ENCODE data around the gene ZEB2. TPM values are rescaled to one million over a fixed set of nuclear protein-coding genes. Genes with fewer than 3 reads are reported as not detected.

Gene ZEB2
- total RNA-seq, 2 experiments from 2014 or later, result 4.0 to 16.9 TPM

GRCh38 chr2:144498277-144498676 is 21.6 kb downstream of the ZEB2 start:
- H3K4me2 ChIP-seq (ENCODE audit: low read length), result no peak overlapping the region
- ChIA-PET POLR2A (interaction anchor here (0.6 to 1.0 kb wide), 2 partner anchors 10 to 179 kb away, joined by 3 read pairs; no protein-coding TSS in a partner anchor), CTCF (ENCODE audit: unreplicated experiment) (no interaction called here)
- no peaks in the 10 kb centered on the region for H3K9me2 ChIP-seq (ENCODE audit: insufficient read depth, low read length)
- H4K20me1 ChIP-seq (ENCODE audit: insufficient read depth, low read length), result no peaks in the 10 kb centered on the region
- BruUV-seq (replicated peaks), result no TSS peak
- no peaks in the 10 kb centered on the region for H3K9me3 ChIP-seq (ENCODE audit: low read length)
- H3K79me2 ChIP-seq (ENCODE audit: insufficient read depth, low read depth, low read length), result no peaks in the 10 kb centered on the region
- no peak for TF ChIP-seq CTCF (conservative IDR thresholded peaks at IDR 0.05; ENCODE audit: low read length)
- TF ChIP-seq EZH2phosphoT487 (IDR thresholded peaks at IDR 0.05; ENCODE audit: borderline replicate concordance, low read depth, low read length), result no peak
- DNase-seq (ENCODE audit: low spot score), result no peak
- H3K27ac ChIP-seq (ENCODE audit: low read depth, low read length, poor library complexity, severe bottlenecking), result no peak overlapping the region
- H2AFZ ChIP-seq (ENCODE audit: low read length), result no peak overlapping the region
- H3K36me3 ChIP-seq (ENCODE audit: insufficient read depth, low read length), result no peaks in the 10 kb centered on the region
- no peak overlapping the region for H3K4me3 ChIP-seq (ENCODE audit: low read depth, low read length, poor library complexity, severe bottlenecking)
- intact Hi-C loops (cut with micrococcal nuclease; ENCODE audit: unreplicated experiment), result no loop called here
- H3K4me1 ChIP-seq (ENCODE audit: insufficient read depth, low read length, poor library complexity, severe bottlenecking), result no peaks in the 10 kb centered on the region

GRCh38 chr2:144496977-144497598 is 22.8 kb downstream of the ZEB2 start:
- Histone ChIP-seq H3K4me3 (ENCODE audit: low read depth, low read length, poor library complexity, severe bottlenecking) (no peak overlapping the region), H3K36me3 (ENCODE audit: insufficient read depth, low read length) (no peaks in the 10 kb centered on the region), H4K20me1 (ENCODE audit: insufficient read depth, low read length) (no peaks in the 10 kb centered on the region), H3K9me2 (ENCODE audit: insufficient read depth, low read length) (no peaks in the 10 kb centered on the region), H3K27ac (ENCODE audit: low read depth, low read length, poor library complexity, severe bottlenecking) (no peak overlapping the region), H2AFZ (ENCODE audit: low read length) (no peak overlapping the region), H3K4me1 (ENCODE audit: insufficient read depth, low read length, poor library complexity, severe bottlenecking) (no peaks in the 10 kb centered on the region), H3K4me2 (ENCODE audit: low read length) (no peak overlapping the region), H3K79me2 (ENCODE audit: insufficient read depth, low read depth, low read length) (no peaks in the 10 kb centered on the region), H3K9me3 (ENCODE audit: low read length) (no peaks in the 10 kb centered on the region)
- TF ChIP-seq CTCF (conservative IDR thresholded peaks at IDR 0.05; ENCODE audit: low read length) (no peak), EZH2phosphoT487 (IDR thresholded peaks at IDR 0.05; ENCODE audit: borderline replicate concordance, low read depth, low read length) (no peak)
- intact Hi-C loops (cut with micrococcal nuclease; ENCODE audit: unreplicated experiment), result no loop called here
- BruUV-seq (replicated peaks), result no TSS peak
- CTCF ChIA-PET (ENCODE audit: unreplicated experiment), result no interaction called here
- DNase-seq (ENCODE audit: low spot score), result no peak
- POLR2A ChIA-PET, result interaction anchor here (0.6 to 1.2 kb wide), 4 partner anchors 11 to 1011 kb away, joined by 3 to 4 read pairs (median 3); no protein-coding TSS in a partner anchor

All from OCI-LY7 (cell line).